Tibial nerve (tissue), 4 donors: ENCODE measurements around the gene GALNT13. TPM values are rescaled to one million over a fixed set of nuclear protein-coding genes. Genes with fewer than 3 reads are reported as not detected.

Experiments
- DNase-seq, 2 donors: peaks; one replicate each; pipeline ENCODE4 v3.0.0-alpha.2; 2019; ENCODE audit warnings: low spot score in 2 of 2
- H3K27ac ChIP-seq, 4 donors: fragments of 200-600 bp; sonication (generic) in 3 of 4; one replicate each; pipeline ENCODE4 v1.5.1; 2017 to 2019; ENCODE audit warnings: mild to moderate bottlenecking in 1 of 4
- H3K27me3 ChIP-seq, 2 donors: fragments of 200-600 bp; sonication (generic) in 1 of 2; one replicate each; pipeline versions ENCODE4 v1.5.1 to v1.6.0; 2017 to 2019
- H3K36me3 ChIP-seq, 3 donors: fragments of 200-600 bp; sonication (generic); one replicate each; pipeline ENCODE4 v1.5.1; 2018 to 2019
- H3K4me1 ChIP-seq, 4 donors: fragments of 200-600 bp; sonication (generic) in 3 of 4; one replicate each; pipeline ENCODE4 v1.5.1; 2017 to 2019
- H3K4me3 ChIP-seq, 4 donors: fragments of 200-600 bp; sonication (generic) in 3 of 4; one replicate each; pipeline ENCODE4 v1.5.1; 2017 to 2019; ENCODE audit warnings: mild to moderate bottlenecking in 1 of 4, moderate library complexity in 1 of 4
- H3K9me3 ChIP-seq, 4 donors: fragments of 200-600 bp; sonication (generic) in 3 of 4; one replicate each; pipeline ENCODE4 v1.5.1; 2017 to 2019
- EP300 ChIP-seq, 2 donors: sonication (generic); formaldehyde crosslinking; IDR thresholded peaks; one replicate each; pipeline ENCODE4 v1.6.1; 2017; ENCODE audit warnings: antibody characterized with exemption in 2 of 2, mild to moderate bottlenecking in 1 of 2
- POLR2A ChIP-seq, 2 donors: fragments of 450-650 bp; IDR thresholded peaks; one replicate each; pipeline ENCODE4 v1.6.1; 2017; ENCODE audit warnings: antibody characterized with exemption in 2 of 2, mild to moderate bottlenecking in 2 of 2, moderate library complexity in 2 of 2
- WGBS, 2 donors: methylation state at CpG; one replicate each; pipeline ENCODE4 v1.1.5; 2018; 5-methylcytosine and 5-hydroxymethylcytosine counted together
- total RNA-seq, 4 donors: library from RNA; depleted of rRNA; stranded (reverse); fragments of >200 nt; gene quantifications; one replicate each; pipeline ENCODE4 v1.1.0, GENCODE V29; 2016
- TF ChIP-seq, protein P1 (sequence below), 5 experiments: fragments of 200-600 bp in 3 of 5; fragments of 450-650 bp in 2 of 5; sonication (generic) in 3 of 5; IDR thresholded peaks; one replicate each; pipeline ENCODE4 v1.5.1; 2016 to 2019; ENCODE audit warnings: antibody characterized with exemption in 5 of 5, mild to moderate bottlenecking in 3 of 5, moderate library complexity in 2 of 5

Gene GALNT13
- total RNA-seq, 4 donors from 2014 or later = under 0.01 to 3.1 (median 1.3) TPM; not detected in 1

- DNase-seq = no peak
- H3K36me3 ChIP-seq = no peaks in the 10 kb centered on the region
- no peaks in the 10 kb centered on the region for H3K4me1 ChIP-seq
- no peaks in the 10 kb centered on the region for H3K27me3 ChIP-seq
- H3K9me3 ChIP-seq = no peaks in the 10 kb centered on the region
- no peak for TF ChIP-seq EP300 (IDR thresholded peaks at IDR 0.05)
- TF ChIP-seq POLR2A (IDR thresholded peaks at IDR 0.05) = no peak
- TF ChIP-seq, protein P1, sequence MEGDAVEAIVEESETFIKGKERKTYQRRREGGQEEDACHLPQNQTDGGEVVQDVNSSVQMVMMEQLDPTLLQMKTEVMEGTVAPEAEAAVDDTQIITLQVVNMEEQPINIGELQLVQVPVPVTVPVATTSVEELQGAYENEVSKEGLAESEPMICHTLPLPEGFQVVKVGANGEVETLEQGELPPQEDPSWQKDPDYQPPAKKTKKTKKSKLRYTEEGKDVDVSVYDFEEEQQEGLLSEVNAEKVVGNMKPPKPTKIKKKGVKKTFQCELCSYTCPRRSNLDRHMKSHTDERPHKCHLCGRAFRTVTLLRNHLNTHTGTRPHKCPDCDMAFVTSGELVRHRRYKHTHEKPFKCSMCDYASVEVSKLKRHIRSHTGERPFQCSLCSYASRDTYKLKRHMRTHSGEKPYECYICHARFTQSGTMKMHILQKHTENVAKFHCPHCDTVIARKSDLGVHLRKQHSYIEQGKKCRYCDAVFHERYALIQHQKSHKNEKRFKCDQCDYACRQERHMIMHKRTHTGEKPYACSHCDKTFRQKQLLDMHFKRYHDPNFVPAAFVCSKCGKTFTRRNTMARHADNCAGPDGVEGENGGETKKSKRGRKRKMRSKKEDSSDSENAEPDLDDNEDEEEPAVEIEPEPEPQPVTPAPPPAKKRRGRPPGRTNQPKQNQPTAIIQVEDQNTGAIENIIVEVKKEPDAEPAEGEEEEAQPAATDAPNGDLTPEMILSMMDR (IDR thresholded peaks at IDR 0.05) = no peak
- no peak overlapping the region for H3K27ac ChIP-seq
- no peak overlapping the region for H3K4me3 ChIP-seq
- 92 to 97% methylated on average over 2 of the region's 2 CpGs for WGBS, 2 donors
Observed at GRCh38 chr2:154261473-154262027, 389.8 kb downstream of the GALNT13 start.

- Histone ChIP-seq H3K9me3 (no peaks in the 10 kb centered on the region), H3K27me3 (no peaks in the 10 kb centered on the region), H3K4me1 (no peaks in the 10 kb centered on the region), H3K27ac (no peak overlapping the region), H3K4me3 (no peak overlapping the region), H3K36me3 (no peaks in the 10 kb centered on the region)
- no peak for DNase-seq
- TF ChIP-seq EP300 (IDR thresholded peaks at IDR 0.05) = no peak
Observed at GRCh38 chr2:154263206-154263605, 391.5 kb downstream of the GALNT13 start.

- DNase-seq = no peak
- H3K27me3 ChIP-seq = no peaks in the 10 kb centered on the region
- no peaks in the 10 kb centered on the region for H3K36me3 ChIP-seq
- no peaks in the 10 kb centered on the region for H3K4me1 ChIP-seq
- H3K27ac ChIP-seq = no peak overlapping the region
- TF ChIP-seq EP300 (IDR thresholded peaks at IDR 0.05) (no peak), POLR2A (IDR thresholded peaks at IDR 0.05) (no peak)
- TF ChIP-seq, protein P1 (IDR thresholded peaks at IDR 0.05) = no peak
- no peak overlapping the region for H3K4me3 ChIP-seq
- WGBS, 2 donors = 65 to 76% methylated on average over 2 of the region's 2 CpGs
- H3K9me3 ChIP-seq = no peaks in the 10 kb centered on the region
Observed at GRCh38 chr2:154264024-154264423, 392.3 kb downstream of the GALNT13 start.

DNA sequence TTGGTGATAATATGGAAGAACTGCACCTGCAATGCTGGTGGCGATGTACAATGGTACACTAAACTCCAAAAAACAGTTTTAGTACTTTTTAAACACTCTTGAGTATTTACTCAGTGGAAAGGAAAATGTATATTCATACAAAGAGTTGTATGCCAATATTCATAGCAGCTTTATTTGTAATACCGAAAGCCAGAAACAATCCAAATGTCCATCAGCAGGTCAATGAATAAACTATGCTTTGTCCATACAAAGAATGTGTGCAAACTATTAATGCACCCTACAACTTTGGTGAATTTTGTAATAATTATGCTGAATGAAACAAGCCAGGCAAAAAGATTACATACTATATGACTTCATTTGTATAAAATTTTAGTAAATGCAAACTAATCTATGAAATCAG, 396.3 kb downstream of the GALNT13 start:
- TF ChIP-seq POLR2A (IDR thresholded peaks at IDR 0.05) (no peak), EP300 (IDR thresholded peaks at IDR 0.05) (no peak)
- TF ChIP-seq, protein P1 (IDR thresholded peaks at IDR 0.05) = no peak
- Histone ChIP-seq H3K4me3 (no peak overlapping the region), H3K36me3 (no peaks in the 10 kb centered on the region), H3K27me3 (no peaks in the 10 kb centered on the region), H3K9me3 (no peaks in the 10 kb centered on the region), H3K4me1 (no peaks in the 10 kb centered on the region), H3K27ac (no peak overlapping the region)
- 83 to 88% methylated on average over 2 of the region's 2 CpGs for WGBS, 2 donors
- no peak for DNase-seq

- H3K36me3 ChIP-seq = no peaks in the 10 kb centered on the region
- H3K4me3 ChIP-seq = no peak overlapping the region
- DNase-seq = no peak
- no peak overlapping the region for H3K27ac ChIP-seq
- TF ChIP-seq, protein P1 (IDR thresholded peaks at IDR 0.05) = no peak
- TF ChIP-seq POLR2A (IDR thresholded peaks at IDR 0.05) (no peak), EP300 (IDR thresholded peaks at IDR 0.05) (no peak)
- H3K9me3 ChIP-seq = peaks cover 0 to 2% (median 0%) of the 10 kb centered on the region in 4 donors
- H3K27me3 ChIP-seq = no peaks in the 10 kb centered on the region
- 81 to 88% methylated on average over 2 of the region's 2 CpGs for WGBS, 2 donors
- H3K4me1 ChIP-seq = no peaks in the 10 kb centered on the region
Observed at GRCh38 chr2:154280543-154280942, 408.8 kb downstream of the GALNT13 start.

GRCh38 chr2:154289870-154290269, 418.1 kb downstream of the GALNT13 start:
- H3K36me3 ChIP-seq = no peaks in the 10 kb centered on the region
- H3K4me1 ChIP-seq = no peaks in the 10 kb centered on the region
- 69 to 82% methylated on average over 1 of the region's 1 CpG for WGBS, 2 donors
- H3K9me3 ChIP-seq = peaks cover 0 to 8% (median 0%) of the 10 kb centered on the region in 4 donors
- no peak for DNase-seq
- H3K27me3 ChIP-seq = no peaks in the 10 kb centered on the region
- TF ChIP-seq, protein P1 (IDR thresholded peaks at IDR 0.05) = no peak
- no peak for TF ChIP-seq POLR2A (IDR thresholded peaks at IDR 0.05)
- no peak for TF ChIP-seq EP300 (IDR thresholded peaks at IDR 0.05)
- no peak overlapping the region for H3K27ac ChIP-seq
- H3K4me3 ChIP-seq = no peak overlapping the region
